ENCODE measurements around the gene PITPNM1. TPM values are rescaled to one million over a fixed set of nuclear protein-coding genes. Genes with fewer than 3 reads are reported as not detected.

Gene PITPNM1
- total RNA-seq, 2 experiments from 2014 or later, result 90.0 to 94.8 TPM

DNA sequence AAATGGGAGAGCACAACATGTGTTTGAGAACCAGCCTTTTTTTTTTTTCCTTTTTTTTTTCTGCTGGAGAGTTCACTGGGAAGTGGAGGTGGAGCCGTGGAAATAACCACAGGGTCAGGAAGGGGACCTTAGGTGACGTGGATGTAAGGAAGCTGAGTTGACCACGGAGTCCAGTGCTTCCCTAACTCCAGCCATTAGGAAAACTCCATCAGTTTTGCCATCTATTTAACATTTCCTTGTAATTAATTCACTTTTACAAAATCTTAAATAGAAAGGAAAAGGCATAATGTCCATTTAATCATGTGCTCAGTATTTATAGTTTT is 4.8 kb upstream of the PITPNM1 start:
- intact Hi-C loops (cut with DNase I, micrococcal nuclease), result loop anchor here in 1 of 2 experiments (5.0 to 10.0 kb wide), 2 partner anchors 77 to 155 kb away; no protein-coding TSS in a partner anchor
- Histone ChIP-seq H3K4me1 (ENCODE audit: insufficient read depth, low read length) (peaks cover 39% of the 10 kb centered on the region), H3K36me3 (ENCODE audit: insufficient read depth, low read length) (peaks cover 10% of the 10 kb centered on the region), H3K9me3 (ENCODE audit: control insufficient read depth in 1 of 2, insufficient read depth in 1 of 2, low read length in 2 of 2) (no peaks in the 10 kb centered on the region), H3K4me3 (ENCODE audit: low read length) (no peak overlapping the region), H3K27ac (ENCODE audit: low read depth in 1 of 2, low read length in 2 of 2) (no peak overlapping the region), H3K27me3 (ENCODE audit: control insufficient read depth in 1 of 2, insufficient read depth in 2 of 2, low read length in 2 of 2) (peaks cover 0 to 9% of the 10 kb centered on the region in 2 experiments)
- ChIA-PET CTCF (interaction anchor here (0.5 kb wide), 1 partner anchor 30 kb away, joined by 3 read pairs; no protein-coding TSS in a partner anchor), POLR2A (no interaction called here)
- TF ChIP-seq, protein P1, sequence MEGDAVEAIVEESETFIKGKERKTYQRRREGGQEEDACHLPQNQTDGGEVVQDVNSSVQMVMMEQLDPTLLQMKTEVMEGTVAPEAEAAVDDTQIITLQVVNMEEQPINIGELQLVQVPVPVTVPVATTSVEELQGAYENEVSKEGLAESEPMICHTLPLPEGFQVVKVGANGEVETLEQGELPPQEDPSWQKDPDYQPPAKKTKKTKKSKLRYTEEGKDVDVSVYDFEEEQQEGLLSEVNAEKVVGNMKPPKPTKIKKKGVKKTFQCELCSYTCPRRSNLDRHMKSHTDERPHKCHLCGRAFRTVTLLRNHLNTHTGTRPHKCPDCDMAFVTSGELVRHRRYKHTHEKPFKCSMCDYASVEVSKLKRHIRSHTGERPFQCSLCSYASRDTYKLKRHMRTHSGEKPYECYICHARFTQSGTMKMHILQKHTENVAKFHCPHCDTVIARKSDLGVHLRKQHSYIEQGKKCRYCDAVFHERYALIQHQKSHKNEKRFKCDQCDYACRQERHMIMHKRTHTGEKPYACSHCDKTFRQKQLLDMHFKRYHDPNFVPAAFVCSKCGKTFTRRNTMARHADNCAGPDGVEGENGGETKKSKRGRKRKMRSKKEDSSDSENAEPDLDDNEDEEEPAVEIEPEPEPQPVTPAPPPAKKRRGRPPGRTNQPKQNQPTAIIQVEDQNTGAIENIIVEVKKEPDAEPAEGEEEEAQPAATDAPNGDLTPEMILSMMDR (IDR thresholded peaks at IDR 0.05), result no peak
- DNase-seq, result no peak
- Mint-ChIP-seq H3K27ac (peak overlapping the region; percentile 98), H3K36me3 (ENCODE audit: low read depth) (peaks cover 19% of the 10 kb centered on the region), H3K4me3 (peak overlapping the region; percentile 76), H3K9me3 (no peaks in the 10 kb centered on the region), H3K4me1 (ENCODE audit: low read depth) (peaks cover 33% of the 10 kb centered on the region), H3K27me3 (peaks cover 4% of the 10 kb centered on the region)
- ATAC-seq (ENCODE audit: poor library complexity), result no peak

DNA sequence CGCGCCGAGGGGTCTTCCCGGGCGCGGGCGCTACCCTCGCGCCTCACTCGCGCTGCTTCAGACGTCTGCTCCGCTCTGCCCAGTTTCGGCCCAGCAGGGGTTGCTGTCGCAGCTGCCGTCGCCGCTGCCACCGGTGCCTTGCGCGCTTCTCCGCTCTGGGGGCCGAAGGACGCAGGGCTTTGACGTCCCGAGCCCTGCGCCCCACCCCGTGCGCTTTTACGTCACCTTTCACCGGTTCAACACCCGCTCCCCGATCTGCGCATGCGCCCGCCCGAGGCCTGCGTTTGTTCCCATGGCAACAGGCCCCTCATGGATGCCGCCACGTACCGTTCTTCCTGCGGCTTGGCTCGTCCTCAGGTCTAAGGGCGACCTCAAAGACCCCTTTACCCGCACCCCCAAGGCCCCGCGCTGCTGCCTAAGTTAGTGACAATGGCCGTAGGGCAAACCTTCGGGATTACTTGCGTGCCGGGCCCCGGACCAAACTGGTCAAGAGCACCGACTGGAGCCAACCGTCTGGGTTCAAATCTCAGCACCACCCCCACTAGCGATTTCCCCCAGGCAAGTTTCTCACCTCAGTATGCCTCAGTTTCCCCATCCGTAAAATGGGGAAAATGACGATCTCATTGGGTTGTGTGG is 3.4 kb upstream of the PITPNM1 start:
- Mint-ChIP-seq H3K9me3 (no peaks in the 10 kb centered on the region), H3K27ac (peak overlapping the region; percentile 98), H3K36me3 (ENCODE audit: low read depth) (peaks cover 19% of the 10 kb centered on the region), H3K27me3 (no peaks in the 10 kb centered on the region), H3K4me1 (ENCODE audit: low read depth) (peaks cover 38% of the 10 kb centered on the region), H3K4me3 (peak overlapping the region; percentile 93)
- ATAC-seq (ENCODE audit: poor library complexity), result peak; percentile 44
- intact Hi-C loops (cut with DNase I, micrococcal nuclease), result loop anchor here (1.0 to 10.0 kb wide), 7 partner anchors 44 to 266 kb away; partner anchors contain the start of genes CARNS1 (in 1 of the 2), NDUFV1 (in 1 of the 2), POLD4 (in 1 of the 2) and PPP1CA (in 1 of the 2)
- ChIA-PET POLR2A (interaction anchor here (0.6 to 1.1 kb wide), 7 partner anchors 26 to 183 kb away, joined by 3 to 6 read pairs (median 3); partner anchors contain the start of genes AIP, PTPRCAP and TBC1D10C), CTCF (interaction anchor here (1.1 to 1.3 kb wide), 2 partner anchors 107 to 119 kb away, joined by 3 read pairs; partner anchors contain the start of gene PPP1CA)
- peaks cover 10% of the 10 kb centered on the region for H3K36me3 ChIP-seq (ENCODE audit: insufficient read depth, low read length)
- H3K9me3 ChIP-seq (ENCODE audit: control insufficient read depth in 1 of 2, insufficient read depth in 1 of 2, low read length in 2 of 2), result no peaks in the 10 kb centered on the region
- peak; percentile 97 to 100 (median 99) for DNase-seq
- H3K27me3 ChIP-seq (ENCODE audit: control insufficient read depth in 1 of 2, insufficient read depth in 2 of 2, low read length in 2 of 2), result peaks cover 0 to 9% of the 10 kb centered on the region in 2 experiments
- peaks cover 43% of the 10 kb centered on the region for H3K4me1 ChIP-seq (ENCODE audit: insufficient read depth, low read length)
- peak overlapping the region; percentile 76 for H3K4me3 ChIP-seq (ENCODE audit: low read length)
- peak overlapping the region; percentile 87 to 97 for H3K27ac ChIP-seq (ENCODE audit: low read depth in 1 of 2, low read length in 2 of 2)
- TF ChIP-seq, protein P1 (IDR thresholded peaks at IDR 0.05), result no peak

DNA sequence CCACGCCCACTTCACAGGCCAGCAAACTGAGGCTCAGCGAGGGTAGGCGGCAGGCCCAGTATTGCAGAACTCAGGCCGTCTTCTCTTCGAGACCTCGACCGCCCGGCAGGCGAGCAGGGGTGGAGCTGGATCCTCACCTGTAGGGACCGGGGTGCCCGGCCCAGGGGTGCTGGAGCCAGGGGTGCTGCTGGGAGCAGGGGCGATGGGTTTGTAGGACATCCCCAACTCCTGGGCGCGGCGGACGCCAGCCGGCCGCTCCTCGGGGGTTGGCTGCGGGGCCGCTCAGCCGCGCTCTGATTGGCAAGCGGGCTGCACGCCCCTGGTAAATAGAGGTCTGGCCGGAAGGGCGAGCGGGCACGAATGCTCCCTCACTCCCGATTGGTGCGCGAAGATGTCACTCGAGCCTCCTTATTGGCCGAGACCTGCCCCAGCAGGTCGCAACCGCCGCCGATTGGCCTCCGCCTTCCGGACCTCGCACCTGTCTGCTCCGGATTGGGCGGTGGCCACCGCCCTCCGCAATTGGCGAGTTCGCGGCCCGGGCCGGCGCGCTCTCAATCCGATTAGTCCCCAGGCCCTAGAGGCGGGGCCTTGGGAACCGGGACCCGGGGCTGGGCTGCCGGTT is 2.8 kb upstream of the PITPNM1 start, which contains the start of gene CDK2AP2:
Gene CDK2AP2, minus strand, starts transcription at position 299 of the 622 bp plus-strand sequence. Its CDS starts 80 bp downstream, at position 219.
- POLR2A ChIA-PET, result interaction anchor here (0.6 to 1.5 kb wide), 10 partner anchors 22 to 184 kb away, joined by 3 to 7 read pairs (median 3); partner anchors contain the start of genes AIP, POLD4, PTPRCAP and TBC1D10C
- Histone ChIP-seq H3K36me3 (ENCODE audit: insufficient read depth, low read length) (peaks cover 12% of the 10 kb centered on the region), H3K27me3 (ENCODE audit: control insufficient read depth in 1 of 2, insufficient read depth in 2 of 2, low read length in 2 of 2) (peaks cover 0 to 9% of the 10 kb centered on the region in 2 experiments), H3K9me3 (ENCODE audit: control insufficient read depth in 1 of 2, insufficient read depth in 1 of 2, low read length in 2 of 2) (no peaks in the 10 kb centered on the region), H3K27ac (ENCODE audit: low read depth in 1 of 2, low read length in 2 of 2) (peak within 1 kb of the TSS; percentile 87 to 97), H3K4me1 (ENCODE audit: insufficient read depth, low read length) (peaks cover 50% of the 10 kb centered on the region), H3K4me3 (ENCODE audit: low read length) (peak within 1 kb of the TSS; percentile 76)
- ATAC-seq (ENCODE audit: poor library complexity), result peak; percentile 71
- CTCF ChIA-PET, result interaction anchor here (1.1 to 1.3 kb wide), 2 partner anchors 107 to 118 kb away, joined by 3 read pairs; partner anchors contain the start of gene PPP1CA
- intact Hi-C loops (cut with DNase I, micrococcal nuclease), result loop anchor here (1.0 to 10.0 kb wide), 11 partner anchors 44 to 266 kb away; partner anchors contain the start of genes PPP1CA (in 2 of the 2), PTPRCAP (in 2 of the 2), CARNS1 (in 1 of the 2) and NDUFV1 (in 1 of the 2)
- Mint-ChIP-seq H3K4me1 (ENCODE audit: low read depth) (peaks cover 44% of the 10 kb centered on the region), H3K27ac (peak within 1 kb of the TSS; percentile 98), H3K9me3 (no peaks in the 10 kb centered on the region), H3K4me3 (peak within 1 kb of the TSS; percentile 93), H3K27me3 (no peaks in the 10 kb centered on the region), H3K36me3 (ENCODE audit: low read depth) (peaks cover 22% of the 10 kb centered on the region)
- peak; percentile 91 to 99 (median 97) for DNase-seq
- TF ChIP-seq, protein P1 (IDR thresholded peaks at IDR 0.05), result no peak

Data from CD4-positive, alpha-beta T cell (primary cell).